TTC549 (cell line): Measurements from ENCODE around the gene IGSF21.

ENCODE experiments used
- FAIRE-seq: peaks from 2 replicates; lab custom pipeline; 2012; peaks lifted over from hg19 to GRCh38; lab: Jason Lieb, UNC

The IGSF21 gene

GRCh38 chr1:18097206-18097605 lies 10.4 kb upstream of the IGSF21 start:
- no peak for FAIRE-seq

- FAIRE-seq: no peak
These were observed 8.6 kb upstream of the IGSF21 start for GRCh38 chr1:18099026-18099425.

GRCh38 chr1:18100060-18100459 lies 7.5 kb upstream of the IGSF21 start:
- FAIRE-seq: no peak

GRCh38 chr1:18100491-18101063 lies 7.0 kb upstream of the IGSF21 start:
- peak; percentile 43 for FAIRE-seq

- FAIRE-seq: no peak
These were observed 6.1 kb upstream of the IGSF21 start for GRCh38 chr1:18101508-18101907.

GRCh38 chr1:18103788-18104421 lies 3.7 kb upstream of the IGSF21 start:
- no peak for FAIRE-seq

GRCh38 chr1:18104546-18105100 lies 3.0 kb upstream of the IGSF21 start:
- FAIRE-seq: no peak

GRCh38 chr1:18105196-18105595 lies 2.4 kb upstream of the IGSF21 start:
- no peak for FAIRE-seq

- no peak for FAIRE-seq
These were observed 880 bp downstream of the IGSF21 start for GRCh38 chr1:18108299-18109057.

GRCh38 chr1:18109058-18109755 lies 1.6 kb downstream of the IGSF21 start:
- FAIRE-seq: no peak

GRCh38 chr1:18109756-18110597 lies 2.4 kb downstream of the IGSF21 start:
- FAIRE-seq: no peak

GRCh38 chr1:18110598-18110939 lies 3.0 kb downstream of the IGSF21 start:
- no peak for FAIRE-seq

- FAIRE-seq: no peak
These were observed 3.4 kb downstream of the IGSF21 start for GRCh38 chr1:18110968-18111367.

GRCh38 chr1:18111605-18112297 lies 4.2 kb downstream of the IGSF21 start:
- FAIRE-seq: no peak

GRCh38 chr1:18112611-18113010 lies 5.0 kb downstream of the IGSF21 start:
- no peak for FAIRE-seq

GRCh38 chr1:18114726-18115410 lies 7.3 kb downstream of the IGSF21 start:
- no peak for FAIRE-seq

- no peak for FAIRE-seq
These were observed 9.2 kb downstream of the IGSF21 start for GRCh38 chr1:18116777-18117176.

- no peak for FAIRE-seq
These were observed 10.5 kb downstream of the IGSF21 start for GRCh38 chr1:18118078-18118477.

GRCh38 chr1:18118491-18118890 lies 10.9 kb downstream of the IGSF21 start:
- FAIRE-seq: no peak

- FAIRE-seq: no peak
These were observed 11.7 kb downstream of the IGSF21 start for GRCh38 chr1:18119289-18119688.
